ENCODE results near the gene TCF23.
"Not testable (repeated sequence)": the region's sequence is repeated elsewhere in the genome, so short reads cannot be mapped to it uniquely, and the experiment has no call there.

The TCF23 gene

DNA sequence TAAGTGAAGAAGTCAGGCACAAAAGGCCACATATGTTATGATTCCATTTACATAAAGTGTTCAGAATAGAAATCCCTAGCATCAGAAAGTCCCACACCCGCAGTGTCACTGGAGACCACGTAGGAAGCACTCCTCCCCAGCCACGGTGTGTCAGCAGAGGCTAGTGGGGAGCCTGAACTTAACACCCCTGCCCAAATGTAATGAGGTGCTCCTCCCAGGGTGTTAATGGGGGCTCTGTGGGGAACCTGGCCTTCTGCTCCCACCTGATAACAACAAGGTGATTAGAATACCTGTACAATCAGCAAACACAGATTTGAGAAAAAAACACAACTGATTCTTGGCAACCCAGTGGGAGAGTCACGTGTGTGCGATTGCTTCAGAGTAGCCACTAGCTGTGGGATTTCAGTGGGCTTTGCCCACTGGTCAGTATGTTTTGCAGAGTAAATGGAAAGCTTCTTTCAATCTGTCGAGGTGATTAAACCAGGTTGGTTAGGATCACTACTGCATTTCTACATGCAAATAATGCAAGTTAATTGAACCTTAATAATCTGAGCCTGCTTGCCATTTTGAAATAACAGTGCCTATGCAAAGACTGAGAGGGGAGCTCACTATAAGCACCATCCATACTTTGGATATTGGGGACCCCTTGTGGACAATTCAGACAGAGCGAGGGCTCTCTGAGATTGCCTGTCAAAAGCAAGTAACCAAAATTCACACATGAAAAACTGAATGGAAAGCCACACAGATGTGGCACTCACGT lies 42.4 kb downstream of the TCF23 start:
- peak; percentile 58 for DNase-seq

DNA sequence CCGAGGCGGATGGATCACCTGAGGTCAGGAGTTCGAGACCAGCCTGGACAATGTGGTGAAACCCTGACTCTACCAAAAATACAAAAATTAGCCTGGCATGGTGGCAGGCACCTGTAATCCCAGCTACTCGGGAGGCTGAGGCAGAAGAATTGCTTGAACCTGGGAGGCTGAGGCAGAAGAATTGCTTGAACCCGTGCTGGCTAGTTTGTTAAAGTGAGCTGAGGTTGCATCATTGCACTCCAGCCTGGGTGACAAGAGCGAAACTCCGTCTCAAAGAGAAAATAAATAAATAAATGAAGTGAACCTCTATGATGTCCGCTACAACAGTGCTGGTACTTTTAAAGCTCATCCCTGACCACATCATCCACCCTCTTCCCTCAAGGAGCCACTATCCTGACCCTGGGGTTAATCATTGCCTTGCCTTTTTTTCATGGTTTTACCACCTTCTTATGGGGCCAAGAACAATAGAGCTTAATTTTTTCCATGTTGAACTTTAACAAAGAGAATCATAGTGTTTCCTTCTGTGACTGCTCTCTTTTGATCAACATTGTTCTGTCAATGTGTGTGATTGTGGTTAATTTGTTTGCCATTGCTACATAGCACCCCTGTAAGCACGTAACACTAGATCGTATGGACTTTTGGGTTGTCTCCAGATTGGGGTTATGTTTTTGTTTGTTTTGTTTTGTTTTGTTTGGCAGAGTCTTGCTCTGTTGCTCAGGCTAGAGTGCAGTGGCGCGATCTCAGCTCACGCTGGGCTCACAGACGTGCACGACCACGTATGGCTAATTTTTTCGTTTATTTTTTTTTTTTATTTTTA lies 45.9 kb downstream of the TCF23 start:
- DNase-seq = peak; percentile 35

DNA sequence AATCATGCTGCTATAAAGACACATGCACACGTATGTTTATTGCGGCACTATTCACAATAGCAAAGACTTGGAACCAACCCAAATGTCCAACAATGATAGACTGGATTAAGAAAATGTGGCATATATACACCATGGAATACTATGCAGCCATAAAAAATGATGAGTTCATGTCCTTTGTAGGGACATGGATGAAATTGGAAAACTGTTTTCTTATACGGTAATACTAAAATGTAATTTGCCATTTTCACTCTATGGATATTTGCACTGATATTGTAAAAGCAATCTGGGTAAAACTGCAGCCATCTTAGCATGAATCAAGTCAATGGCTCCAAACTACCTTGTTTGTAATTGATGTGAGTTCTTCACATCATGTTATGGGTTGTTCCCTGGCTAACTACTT lies 47.0 kb downstream of the TCF23 start:
- DNase-seq = not testable (repeated sequence)

DNA sequence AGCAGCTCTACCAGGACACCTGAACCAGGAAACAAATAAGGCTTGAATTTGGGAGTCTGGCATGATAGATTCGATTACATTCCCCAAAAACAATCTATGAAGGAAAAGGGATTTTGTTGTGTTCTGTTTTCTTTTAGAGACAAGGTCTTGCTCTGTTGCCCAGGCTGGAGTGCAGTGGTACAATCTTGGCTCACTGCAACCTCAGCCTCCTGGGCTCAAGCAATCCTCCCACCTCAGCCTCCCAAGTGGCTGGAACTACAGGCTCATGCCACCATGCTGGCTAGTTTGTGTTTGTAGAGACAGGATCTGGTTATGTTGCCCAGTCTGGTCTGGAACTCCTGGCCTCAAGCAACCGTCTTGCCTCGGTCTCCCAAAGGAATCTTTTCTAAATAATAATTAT lies 49.3 kb downstream of the TCF23 start:
- DNase-seq = not testable (repeated sequence)

DNA sequence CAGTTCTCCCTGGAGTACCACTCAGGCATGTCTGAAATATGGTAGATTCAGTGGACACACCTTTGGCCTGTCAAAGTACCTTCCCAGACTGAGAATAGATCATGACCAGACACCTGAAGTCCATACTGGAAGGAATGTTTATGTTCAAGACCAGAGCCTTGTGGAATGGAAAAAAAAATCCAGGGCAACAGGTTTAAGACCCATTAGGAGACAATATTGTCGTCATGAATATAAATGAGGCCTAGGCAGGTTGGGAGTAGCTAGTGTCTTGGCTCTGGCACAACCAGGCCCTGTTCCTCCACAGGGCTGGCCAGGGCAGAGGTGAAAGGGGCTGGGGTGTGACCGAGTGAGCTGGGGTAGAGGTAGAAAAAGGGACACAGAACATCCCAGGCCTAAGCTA lies 49.8 kb downstream of the TCF23 start:
- DNase-seq = no peak

DNA sequence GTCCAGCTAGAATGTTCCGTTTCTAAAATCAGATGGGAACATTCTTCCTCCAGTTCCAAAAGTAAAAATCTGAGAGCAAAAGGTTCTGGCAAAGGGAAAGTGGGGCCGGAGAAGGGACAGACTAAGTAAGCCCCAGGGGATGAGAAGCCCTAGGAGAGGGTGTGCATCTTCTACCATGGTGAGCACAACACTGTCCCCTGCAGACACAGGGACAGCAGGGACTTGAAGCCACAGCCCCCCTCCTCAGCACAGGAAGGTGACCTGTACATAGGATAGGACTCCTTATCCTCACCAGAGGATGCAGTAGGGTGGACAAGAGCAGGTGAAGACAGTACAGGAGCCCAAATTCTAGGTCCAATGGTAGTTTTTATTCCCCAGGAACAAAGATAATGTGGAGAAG lies 50.4 kb downstream of the TCF23 start:
- DNase-seq = no peak

DNA sequence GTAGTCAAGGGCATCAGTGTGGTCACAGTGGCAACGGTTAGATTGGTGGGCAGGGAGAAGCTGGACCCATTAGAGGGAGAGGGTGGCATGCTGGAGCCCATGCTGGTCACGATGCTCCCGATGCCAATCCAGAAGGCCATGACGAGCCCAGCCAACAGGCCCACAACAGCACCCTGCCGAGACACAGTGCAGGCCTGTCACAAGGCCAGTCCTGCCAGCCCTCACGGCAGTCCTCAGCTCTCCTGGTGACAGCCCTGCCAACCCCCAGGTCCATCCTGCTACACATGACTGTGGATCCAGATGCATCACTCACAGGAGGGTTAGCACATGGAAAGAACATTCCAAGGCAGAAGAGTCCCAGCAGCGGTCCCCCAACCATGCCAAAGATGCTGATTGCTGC lies 52.9 kb downstream of the TCF23 start:
- DNase-seq = no peak

DNA sequence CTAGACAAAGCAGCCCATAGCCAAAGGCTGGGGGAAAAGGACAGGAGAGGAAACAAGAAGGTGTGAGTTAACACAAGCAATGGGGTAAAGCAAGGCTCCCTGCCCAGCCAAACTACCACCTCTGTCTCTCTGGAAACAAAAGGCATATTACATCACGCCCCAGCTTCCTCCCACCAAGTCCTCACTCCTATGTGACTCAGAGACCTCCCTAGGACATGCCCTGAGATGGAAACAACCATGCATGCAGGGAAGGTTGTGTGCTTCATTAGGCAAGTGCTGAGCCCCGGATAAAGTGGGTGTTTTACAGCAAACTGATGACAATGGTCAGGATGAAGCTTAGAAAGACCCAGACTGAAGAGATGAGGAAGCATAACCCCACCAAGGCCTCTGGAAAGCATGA lies 54.0 kb downstream of the TCF23 start:
- no peak for DNase-seq

DNA sequence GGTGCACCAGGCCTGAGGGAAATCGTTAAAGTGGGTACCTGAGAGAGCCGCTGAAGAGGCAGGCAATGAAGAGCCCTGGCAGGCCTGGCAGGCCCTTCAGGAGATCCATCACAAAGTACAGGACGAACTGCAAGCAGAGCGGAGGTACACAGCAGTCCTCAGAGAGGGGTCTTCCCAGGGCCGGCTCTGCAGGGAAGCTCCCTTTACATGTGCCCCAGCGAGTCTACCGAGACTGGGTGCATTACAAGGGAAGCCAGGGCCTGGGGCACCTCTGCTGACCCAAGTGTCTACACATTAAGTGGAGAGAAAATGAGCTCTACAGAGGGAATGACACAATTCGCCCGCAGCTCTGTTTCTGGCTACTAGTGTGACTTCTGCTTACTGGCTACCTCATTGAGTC lies 54.9 kb downstream of the TCF23 start:
- no peak for DNase-seq

DNA sequence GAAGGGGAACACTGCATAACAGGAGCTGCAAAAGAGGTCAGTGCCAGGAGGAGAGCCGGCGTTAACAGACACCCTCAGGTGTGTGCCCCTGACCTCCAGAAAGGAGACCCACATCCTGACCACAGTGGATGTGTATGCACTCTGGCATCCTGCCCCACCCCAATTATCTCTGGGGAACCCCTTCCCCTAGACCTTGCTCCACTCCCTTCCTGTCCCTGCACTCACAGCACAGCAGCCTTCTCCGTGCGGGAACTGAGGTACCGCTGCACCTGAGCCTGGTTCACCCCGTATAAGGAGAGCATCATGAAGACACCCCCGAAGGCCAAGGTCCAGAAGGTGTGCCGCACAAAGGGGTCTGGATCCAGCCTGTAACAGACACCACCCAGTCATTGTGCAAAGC lies 55.8 kb downstream of the TCF23 start:
- no peak for DNase-seq

DNA sequence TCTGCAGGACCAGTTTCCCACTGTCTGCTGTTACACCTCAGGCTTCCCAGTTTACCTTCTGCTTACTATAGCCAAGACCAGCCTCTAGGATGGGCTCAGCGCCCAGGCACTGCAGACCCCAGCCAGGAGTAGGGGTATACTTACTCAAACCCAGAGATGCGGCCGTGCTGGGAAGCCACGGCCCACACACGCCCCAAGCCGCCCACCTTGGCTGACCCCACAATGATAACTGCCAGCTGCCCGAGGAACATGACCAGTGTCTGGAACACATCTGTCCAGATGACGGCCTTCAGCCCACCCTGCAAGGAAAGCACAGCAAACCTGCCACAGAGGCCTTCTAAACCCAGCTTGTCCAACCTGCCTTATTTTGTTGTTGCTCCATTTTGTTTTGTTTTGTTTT lies 56.4 kb downstream of the TCF23 start:
- DNase-seq = no peak

DNA sequence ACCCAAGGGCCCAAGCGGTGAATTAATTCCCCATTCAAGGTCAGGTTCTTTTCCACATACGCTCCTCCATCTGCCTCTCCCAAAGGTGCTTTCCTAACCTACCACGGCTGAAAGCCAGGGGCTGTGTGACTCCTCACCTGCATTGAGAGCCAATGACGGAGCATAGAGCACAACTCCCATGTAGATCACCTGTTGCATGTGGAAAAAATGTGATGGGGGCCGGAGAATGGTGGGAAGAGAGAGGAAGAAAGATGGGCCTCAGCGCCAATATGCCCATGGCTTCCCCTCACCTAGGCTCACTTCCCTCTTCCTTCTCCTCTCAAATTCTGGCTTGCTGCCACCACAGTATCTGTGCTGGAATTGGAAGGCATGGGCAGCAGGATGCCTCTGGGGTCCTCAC lies 57.5 kb downstream of the TCF23 start:
- DNase-seq = no peak

All from COR-L47 (cell line).